Bronchial epithelial cell (primary cell): ENCODE data around the gene POFUT1. TPM values are rescaled to one million over a fixed set of nuclear protein-coding genes. Genes with fewer than 3 reads are reported as not detected.
"Not testable (repeated sequence)": the region's sequence is repeated elsewhere in the genome, so short reads cannot be mapped to it uniquely, and the experiment has no call there.

Experiments used
- DNase-seq: peaks from one replicate; pipeline ENCODE4 v3.0.0-alpha.2; 2010; ENCODE audit warnings: low read depth
- FAIRE-seq: peaks from 2 replicates; lab custom pipeline; 2011; peaks lifted over from hg19 to GRCh38; lab: Jason Lieb, UNC
- H3K27me3 ChIP-seq: 2 replicates; pipeline ENCODE4 v1.5.1; 2011; ENCODE audit warnings: low read length; ENCODE audit not compliant: control insufficient read depth, insufficient read depth
- H3K36me3 ChIP-seq: 2 replicates; pipeline ENCODE4 v1.5.1; 2011; ENCODE audit warnings: low read length; ENCODE audit not compliant: control insufficient read depth, insufficient read depth
- H3K4me3 ChIP-seq: 2 replicates; pipeline ENCODE4 v1.5.1; 2011; ENCODE audit warnings: mild to moderate bottlenecking, low read depth, low read length, control low read depth
- CTCF ChIP-seq: IDR thresholded peaks from 2 replicates; pipeline ENCODE4 v1.5.1; 2011; ENCODE audit warnings: mild to moderate bottlenecking, moderate library complexity, low read length, control low read depth, inconsistent platforms; ENCODE audit not compliant: insufficient read depth, severe bottlenecking
- total RNA-seq: library from RNA; depleted of rRNA; stranded (reverse); fragments of >200 nt; gene quantifications from 2 replicates; pipeline ENCODE4 v1.2.1, GENCODE V29; 2014

The POFUT1 gene
- total RNA-seq, 1 donor from 2014 or later, result 27.6 TPM

DNA sequence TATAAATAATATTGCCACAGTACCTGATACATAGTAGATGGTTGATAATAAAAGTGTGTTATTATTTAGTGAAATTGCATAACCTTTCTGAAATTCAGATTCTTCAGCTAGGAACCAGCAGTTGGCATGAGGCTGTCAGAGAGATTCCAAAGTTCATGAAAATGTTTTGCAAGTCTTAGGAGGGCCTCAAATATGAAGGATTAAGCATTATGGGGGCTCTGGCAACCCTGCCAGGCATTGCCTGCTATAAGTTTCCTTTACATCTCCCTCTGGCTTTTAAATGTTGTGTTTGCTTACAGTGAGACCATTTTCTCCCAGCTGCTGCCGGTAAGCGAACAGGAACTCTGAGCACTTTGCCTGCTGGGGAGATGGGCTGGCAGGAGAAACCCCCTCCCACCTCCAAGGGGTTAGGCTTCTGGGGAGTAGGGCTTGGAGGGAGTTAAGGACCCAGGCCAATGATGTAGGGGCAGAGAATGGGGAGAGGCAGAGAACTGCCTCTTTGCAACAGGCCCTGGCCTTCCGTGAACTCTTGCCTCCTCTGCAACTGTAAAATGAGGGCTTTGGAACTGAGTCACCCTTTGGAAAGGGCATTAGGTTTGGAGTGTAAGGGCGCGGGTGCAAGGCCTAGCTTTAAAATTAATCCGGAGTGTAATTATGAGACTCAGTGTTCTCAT lies 36.6 kb downstream of the POFUT1 start:
- no peaks in the 10 kb centered on the region for H3K36me3 ChIP-seq
- no peak for TF ChIP-seq CTCF
- FAIRE-seq (no peak), DNase-seq (no peak)
- H3K27me3 ChIP-seq, result no peaks in the 10 kb centered on the region
- H3K4me3 ChIP-seq, result no peak overlapping the region

GRCh38 chr20:32244959-32245358 lies 37.3 kb downstream of the POFUT1 start:
- H3K4me3 ChIP-seq, result no peak overlapping the region
- FAIRE-seq (no peak), DNase-seq (no peak)
- TF ChIP-seq CTCF, result no peak
- no peaks in the 10 kb centered on the region for H3K27me3 ChIP-seq
- H3K36me3 ChIP-seq, result no peaks in the 10 kb centered on the region

GRCh38 chr20:32246208-32246607 lies 38.5 kb downstream of the POFUT1 start:
- not testable (repeated sequence) for H3K4me3 ChIP-seq, DNase-seq, H3K27me3 ChIP-seq, FAIRE-seq, H3K36me3 ChIP-seq

DNA sequence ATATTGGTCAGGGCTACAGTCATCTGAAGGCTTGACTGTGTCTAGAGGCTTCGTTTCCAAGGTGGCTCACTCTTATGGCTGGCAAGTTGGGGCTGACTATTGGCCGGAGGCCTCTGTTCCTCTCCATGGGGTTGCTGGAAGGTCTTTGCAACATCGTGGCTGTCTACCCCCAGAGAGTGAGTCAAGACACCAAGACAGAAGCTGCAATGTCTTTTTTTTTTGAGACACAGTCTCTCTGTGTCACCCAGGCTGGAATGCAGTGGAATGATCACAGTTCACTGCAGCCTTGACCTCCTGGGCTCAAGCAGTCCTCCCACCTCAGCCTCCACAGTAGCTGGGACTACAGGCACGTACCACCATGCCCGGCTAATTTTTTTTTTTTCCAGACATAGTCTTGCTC lies 40.4 kb downstream of the POFUT1 start:
- Histone ChIP-seq H3K27me3 (no peaks in the 10 kb centered on the region), H3K36me3 (no peaks in the 10 kb centered on the region), H3K4me3 (no peak overlapping the region)
- FAIRE-seq (no peak), DNase-seq (no peak)
- TF ChIP-seq CTCF, result no peak

DNA sequence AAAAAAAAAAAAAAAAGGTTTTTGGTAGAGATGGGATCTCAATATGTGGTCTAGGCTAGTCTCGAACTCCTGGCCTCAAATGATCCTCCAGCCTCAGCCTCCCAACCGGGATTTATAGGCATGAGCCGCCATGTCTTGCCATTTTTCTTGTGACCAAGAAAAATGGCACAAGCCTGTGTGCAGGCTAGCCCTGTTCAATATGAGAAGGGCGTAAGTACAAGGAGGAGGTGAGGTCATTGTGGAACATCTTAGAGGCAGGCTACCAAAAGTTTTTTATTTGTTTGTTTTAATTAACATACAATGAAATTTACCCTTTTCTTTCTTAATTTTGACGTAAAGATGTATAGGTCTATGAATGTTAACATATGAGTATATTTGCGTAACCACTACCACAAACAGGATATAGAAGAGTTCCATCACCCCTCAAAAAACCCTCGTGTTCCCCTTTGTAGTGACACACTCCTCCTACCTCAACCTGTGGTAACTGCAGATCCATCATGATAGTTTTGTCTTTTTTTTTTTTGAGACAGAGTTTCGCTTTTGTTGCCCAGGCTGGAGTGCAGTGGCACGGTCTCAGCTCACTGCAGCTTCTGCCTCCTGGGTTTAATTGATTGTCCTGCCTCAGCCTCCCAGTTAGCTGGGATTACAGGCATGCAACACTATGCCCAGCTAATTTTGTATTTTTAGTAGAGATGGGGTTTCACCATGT lies 41.5 kb downstream of the POFUT1 start:
- DNase-seq (no peak), FAIRE-seq (no peak)
- Histone ChIP-seq H3K4me3 (no peak overlapping the region), H3K36me3 (no peaks in the 10 kb centered on the region), H3K27me3 (no peaks in the 10 kb centered on the region)
- no peak for TF ChIP-seq CTCF

DNA sequence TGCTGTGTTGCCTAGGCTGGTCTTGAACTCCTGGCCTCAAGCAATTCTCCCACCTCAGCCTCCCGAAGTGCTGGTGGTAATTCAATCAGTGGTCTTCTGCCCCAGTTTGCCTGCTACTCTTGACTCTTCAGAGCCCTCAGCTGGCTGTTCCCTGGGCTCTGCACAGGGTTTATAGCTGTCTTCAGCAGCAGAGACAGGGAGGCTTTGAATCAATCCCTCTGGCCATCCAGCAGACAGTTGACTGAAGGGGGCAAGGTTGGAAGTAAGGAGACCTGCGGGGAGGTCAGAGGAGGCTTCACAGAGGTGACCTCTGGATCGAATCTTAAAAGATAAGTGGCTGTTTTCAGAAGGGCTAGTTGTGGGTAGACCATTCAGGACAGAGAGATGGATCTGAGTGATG lies 43.8 kb downstream of the POFUT1 start:
- TF ChIP-seq CTCF, result no peak
- DNase-seq (no peak), FAIRE-seq (no peak)
- no peaks in the 10 kb centered on the region for H3K36me3 ChIP-seq
- H3K27me3 ChIP-seq, result no peaks in the 10 kb centered on the region
- H3K4me3 ChIP-seq, result no peak overlapping the region
